Mammary epithelial cell (primary cell): Measurements from ENCODE around the gene PXMP2.

ENCODE experiments used
- CTCF ChIP-seq, 2 donors: IDR thresholded peaks in 1 of 2; conservative IDR thresholded peaks in 1 of 2; 2 replicates each; pipeline ENCODE4 v1.5.1; 2011 to 2012; ENCODE audit warnings: inconsistent platforms in 2 of 2, low read length in 2 of 2, mild to moderate bottlenecking in 2 of 2, control low read depth in 1 of 2, low read depth in 1 of 2; ENCODE audit not compliant: insufficient read depth in 1 of 2; ENCODE audit errors: extremely low read depth in 1 of 2
- EZH2 ChIP-seq: IDR thresholded peaks from 2 replicates; pipeline ENCODE4 v1.6.1; 2012; ENCODE audit warnings: low read length, inconsistent platforms, borderline replicate concordance

GRCh38 chr12:132740652-132741051 is 53.3 kb downstream of the PXMP2 start:
- TF ChIP-seq CTCF (conservative IDR thresholded peaks at IDR 0.05 in 1 of 2, IDR thresholded peaks at IDR 0.05 in 1 of 2; ENCODE audit: extremely low read depth in 1 of 2, insufficient read depth in 1 of 2, low read depth in 1 of 2, low read length in 2 of 2): no peak
- no peak for TF ChIP-seq EZH2
